ENCODE measurements around the gene LRRC70.
"Not testable (repeated sequence)": the region's sequence is repeated elsewhere in the genome, so short reads cannot be mapped to it uniquely, and the experiment has no call there.

LRRC70 gene

GRCh38 chr5:62608529-62609511, 30.2 kb downstream of the LRRC70 start:
- no peak for DNase-seq

- DNase-seq: no peak
These were observed 35.7 kb downstream of the LRRC70 start for GRCh38 chr5:62614355-62614754.

GRCh38 chr5:62616615-62617277, 38.1 kb downstream of the LRRC70 start:
- no peak for DNase-seq

- no peak for DNase-seq
These were observed 39.3 kb downstream of the LRRC70 start for GRCh38 chr5:62617943-62618342.

- no peak for DNase-seq
These were observed 42.1 kb downstream of the LRRC70 start for GRCh38 chr5:62620761-62621160.

GRCh38 chr5:62621280-62621679, 42.7 kb downstream of the LRRC70 start:
- no peak for DNase-seq

- no peak for DNase-seq
These were observed 44.7 kb downstream of the LRRC70 start for GRCh38 chr5:62623271-62623670.

- DNase-seq: not testable (repeated sequence)
These were observed 45.8 kb downstream of the LRRC70 start for GRCh38 chr5:62624436-62624835.

GRCh38 chr5:62626534-62626933, 47.9 kb downstream of the LRRC70 start:
- no peak for DNase-seq

- no peak for DNase-seq
These were observed 48.5 kb downstream of the LRRC70 start for GRCh38 chr5:62627121-62627520.

- DNase-seq: no peak
These were observed 49.3 kb downstream of the LRRC70 start for GRCh38 chr5:62627901-62628300.
